GM21737 (cell line): ENCODE data around the gene COL7A1.

Source experiments
- ATAC-seq: cut with Tn5 transposase; IDR thresholded peaks from one replicate; pipeline ENCODE4 v1.9.1; 2021; ENCODE audit warnings: mild to moderate bottlenecking, moderate library complexity; ENCODE audit not compliant: unreplicated experiment

The COL7A1 gene

DNA sequence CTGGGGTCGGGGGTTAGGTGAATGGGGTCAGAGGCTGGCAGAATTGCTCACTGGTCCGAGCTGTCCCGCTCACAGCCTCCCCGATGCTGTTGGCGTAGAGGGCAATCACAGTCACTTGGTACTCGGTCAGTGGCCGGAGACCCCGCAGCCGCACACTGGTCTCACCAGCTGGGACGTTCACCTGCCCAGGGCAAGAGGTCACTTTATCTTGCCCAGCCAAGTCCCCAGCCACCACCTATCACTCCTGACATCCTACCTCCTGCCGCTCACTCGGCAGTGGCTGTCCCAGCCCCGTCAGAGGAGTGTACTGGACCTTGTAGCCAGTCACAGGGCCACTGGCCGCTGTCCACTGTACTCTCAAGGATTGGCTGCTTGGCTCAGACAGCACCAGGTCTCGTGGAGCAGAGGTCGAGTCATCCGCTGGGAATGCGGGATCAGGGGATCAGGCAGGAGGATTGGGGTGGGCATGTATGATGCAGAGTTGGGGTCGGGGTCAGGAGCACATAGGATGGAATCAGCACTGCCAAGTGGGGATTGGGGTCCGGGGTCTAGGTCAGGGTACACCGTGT lies 2.5 kb downstream of the COL7A1 start:
- ATAC-seq, result no peak

DNA sequence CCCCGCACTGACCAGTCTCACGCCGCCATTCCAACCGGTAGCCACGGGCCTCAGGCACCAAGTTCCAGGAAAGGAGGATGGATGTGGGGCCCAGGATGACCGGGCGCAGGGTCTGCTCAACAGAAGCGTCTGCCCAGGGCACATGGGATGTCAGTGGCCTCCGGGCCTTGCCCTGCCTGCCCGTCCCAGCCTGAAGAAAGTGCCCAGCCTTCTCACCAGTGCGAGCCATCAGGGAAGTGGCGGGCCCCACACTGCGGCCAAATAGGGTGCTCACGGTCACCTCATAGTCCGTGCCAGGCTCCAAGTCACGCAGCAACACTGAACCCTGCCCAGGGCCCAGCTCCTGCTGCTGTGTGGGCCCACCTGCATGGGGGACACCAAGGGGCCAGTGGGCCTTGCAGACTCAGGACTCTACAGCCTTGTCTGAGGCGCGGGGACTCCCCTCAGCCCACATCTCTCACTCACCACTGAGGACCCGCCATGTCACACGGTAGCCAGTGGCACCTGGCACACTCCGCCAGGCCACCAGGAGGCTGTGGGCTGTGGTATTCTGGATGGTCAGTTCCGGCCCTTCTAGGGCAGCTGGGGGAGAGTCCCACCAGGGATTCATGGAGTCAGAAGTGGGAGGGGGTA lies 3.1 kb downstream of the COL7A1 start:
- ATAC-seq, result no peak

DNA sequence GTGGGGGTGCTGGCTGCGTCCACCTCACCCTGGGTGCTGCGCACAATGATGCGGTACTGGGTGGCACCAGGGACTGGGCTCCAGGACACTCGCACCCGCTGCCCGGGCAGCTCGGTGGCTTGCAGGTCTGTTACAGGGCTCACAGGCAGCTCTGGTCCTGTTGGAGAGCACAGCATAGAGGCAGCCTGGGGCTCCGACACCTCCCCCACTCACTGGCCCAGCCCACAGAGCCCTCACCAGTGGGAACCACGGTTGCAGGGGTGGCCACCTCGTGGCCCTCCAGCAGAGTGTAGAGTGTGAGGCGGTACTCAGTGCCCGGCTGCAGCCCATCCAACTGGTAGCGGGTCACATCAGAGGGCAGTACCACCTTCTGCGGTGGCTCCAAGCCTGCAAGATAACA lies 3.7 kb downstream of the COL7A1 start:
- no peak for ATAC-seq

DNA sequence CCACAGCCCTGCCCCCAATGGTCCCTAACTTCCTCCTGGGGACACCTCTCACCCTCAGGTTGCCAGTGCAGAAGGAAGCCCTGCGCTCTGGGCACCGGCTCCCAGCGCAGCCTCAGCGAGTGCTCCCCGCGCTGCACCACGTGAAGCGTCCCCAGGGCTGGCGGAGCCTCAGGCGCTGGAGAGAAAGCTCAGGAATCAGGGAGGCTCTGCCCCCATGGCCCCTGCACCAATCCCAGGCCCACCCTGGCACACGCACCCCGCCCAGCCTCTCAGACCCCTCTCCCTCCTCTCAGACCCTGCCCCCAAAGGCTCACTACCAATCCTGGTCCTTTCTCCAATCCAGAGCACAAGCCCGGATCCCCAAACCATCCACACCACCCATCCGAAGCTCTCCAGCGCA lies 6.9 kb downstream of the COL7A1 start:
- ATAC-seq, result no peak

DNA sequence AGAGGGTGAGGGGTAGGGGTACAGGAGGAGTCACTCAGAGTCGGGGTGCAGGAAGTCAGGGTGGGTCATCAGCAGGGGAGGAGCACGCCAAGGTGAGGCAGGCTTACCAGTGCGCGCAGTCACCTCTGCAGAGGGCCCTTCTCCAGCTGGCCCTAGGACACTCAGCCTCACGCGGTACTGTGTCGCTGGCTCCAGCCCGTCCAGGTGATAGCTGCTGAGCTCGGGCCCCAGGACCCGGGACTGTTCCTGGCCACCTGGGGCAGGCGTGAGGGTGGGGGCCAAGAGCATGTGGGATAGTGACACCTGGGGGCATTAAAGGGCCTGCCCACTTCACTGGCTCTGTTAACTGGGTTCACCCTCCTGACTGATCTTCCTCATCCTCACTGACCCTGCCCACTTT lies 7.4 kb downstream of the COL7A1 start:
- no peak for ATAC-seq

DNA sequence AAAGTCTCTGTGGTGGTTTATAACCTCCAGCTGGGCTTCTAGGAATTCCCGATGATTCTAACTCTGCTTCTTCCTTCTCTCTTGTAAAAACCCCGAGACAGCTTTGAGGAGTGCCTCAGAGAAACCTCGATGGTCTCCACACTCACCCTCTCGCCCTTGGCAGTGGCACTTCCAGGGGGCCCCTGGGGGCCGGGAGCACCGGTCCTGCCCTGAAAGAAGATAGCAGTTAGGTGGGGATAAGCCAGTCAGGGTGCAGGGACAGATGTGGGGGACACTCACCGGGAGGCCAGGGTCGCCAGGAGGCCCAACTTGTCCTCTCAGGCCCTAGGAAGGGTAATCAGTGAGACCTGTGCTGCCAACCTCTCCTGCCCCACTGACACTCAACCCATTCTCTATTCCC lies 9.7 kb downstream of the COL7A1 start:
- no peak for ATAC-seq

DNA sequence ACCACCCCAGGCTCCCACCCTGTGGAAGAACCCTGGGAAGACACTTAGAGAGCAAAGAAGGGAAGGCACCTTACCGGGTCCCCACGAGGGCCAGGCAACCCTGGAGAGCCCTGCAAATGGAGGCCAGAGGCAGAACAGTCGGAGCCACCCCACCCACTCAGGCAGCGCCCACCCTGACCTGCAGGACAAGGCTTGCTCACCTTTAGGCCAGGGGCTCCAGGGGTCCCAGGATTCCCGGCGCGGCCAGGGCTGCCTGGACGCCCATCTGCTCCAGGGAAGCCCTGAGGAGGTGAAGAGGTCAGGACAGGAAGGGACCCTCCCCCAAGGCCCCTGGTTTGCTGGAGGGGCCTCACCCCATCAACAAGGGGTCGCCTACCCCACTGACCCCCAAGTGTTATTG lies 10.3 kb downstream of the COL7A1 start:
- no peak for ATAC-seq

DNA sequence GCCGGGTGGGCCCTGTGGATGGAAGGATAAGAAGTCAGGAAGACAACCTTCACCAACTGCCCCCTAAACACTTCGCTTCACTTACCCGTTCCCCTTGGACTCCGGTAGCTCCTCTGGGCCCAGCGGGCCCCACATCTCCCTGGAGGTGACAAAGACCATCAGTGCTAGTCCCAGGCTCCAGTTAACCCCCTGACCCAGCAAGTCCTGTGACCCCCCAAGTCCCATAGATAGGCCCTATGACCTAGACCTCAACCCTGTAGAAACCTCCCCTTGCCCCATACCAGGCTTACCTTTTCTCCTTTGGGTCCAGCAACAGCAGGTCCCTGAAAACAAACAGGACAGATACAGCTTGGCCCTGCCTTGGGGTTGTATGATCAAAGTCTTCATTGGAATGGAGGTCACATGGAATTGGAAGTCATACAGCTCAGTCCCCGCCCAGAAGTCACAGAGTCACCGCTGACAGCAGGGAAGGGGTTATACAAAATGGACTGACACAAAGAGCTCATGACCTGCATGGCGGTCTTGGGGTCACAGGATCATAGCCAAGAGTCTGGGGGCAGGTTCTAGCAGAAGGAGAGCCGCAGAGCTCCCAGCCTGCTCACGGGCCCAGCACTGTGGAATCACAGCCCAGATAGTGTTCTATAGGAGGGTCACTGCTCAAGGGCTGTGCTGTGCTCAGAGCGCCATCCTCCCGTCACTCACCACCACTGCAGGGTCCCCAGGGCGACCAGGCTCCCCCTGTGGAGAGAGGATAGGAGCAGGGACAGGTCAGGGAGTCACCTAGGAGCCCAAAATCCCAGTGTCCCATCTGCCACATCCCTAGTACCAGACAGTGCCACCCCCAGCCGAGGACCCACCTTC lies 13.3 kb downstream of the COL7A1 start:
- no peak for ATAC-seq

DNA sequence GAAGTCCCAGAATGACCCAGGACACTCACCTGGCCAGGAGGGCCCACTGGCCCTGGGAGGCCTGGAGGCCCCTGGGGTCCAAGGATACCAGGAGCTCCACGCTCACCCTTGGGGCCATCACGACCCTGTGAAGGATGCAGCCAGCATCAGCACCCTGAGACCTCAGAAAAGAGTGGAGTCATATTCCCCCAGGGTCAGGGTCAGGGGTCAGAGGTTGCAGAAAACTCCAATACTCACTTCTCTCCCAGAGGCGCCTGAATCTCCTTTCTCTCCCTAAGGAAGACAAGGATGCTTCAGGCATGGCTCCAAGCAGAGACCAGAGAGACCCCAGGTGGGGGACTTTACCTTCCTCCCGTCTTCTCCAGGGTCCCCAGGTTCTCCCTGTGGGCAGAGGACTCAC lies 18.5 kb downstream of the COL7A1 start:
- ATAC-seq, result no peak

DNA sequence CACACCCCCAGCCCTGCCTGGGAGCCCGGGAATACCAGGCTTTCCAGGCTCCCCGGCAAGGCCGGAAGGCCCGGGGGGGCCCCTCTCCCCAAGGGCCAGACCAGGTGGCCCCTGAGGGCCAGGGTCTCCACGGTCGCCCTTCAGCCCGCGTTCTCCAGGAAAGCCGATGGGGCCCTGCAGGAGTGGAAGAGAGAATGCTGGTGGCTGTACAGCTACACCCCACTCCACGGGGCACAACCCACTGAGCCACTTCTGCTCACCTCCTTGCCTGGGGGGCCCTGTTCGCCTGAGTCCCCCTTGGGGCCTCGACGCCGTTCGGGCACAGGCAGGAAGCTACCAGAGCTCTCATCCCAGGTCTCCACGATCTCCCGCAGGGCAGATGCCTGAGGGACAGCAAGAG lies 19.8 kb downstream of the COL7A1 start:
- no peak for ATAC-seq

DNA sequence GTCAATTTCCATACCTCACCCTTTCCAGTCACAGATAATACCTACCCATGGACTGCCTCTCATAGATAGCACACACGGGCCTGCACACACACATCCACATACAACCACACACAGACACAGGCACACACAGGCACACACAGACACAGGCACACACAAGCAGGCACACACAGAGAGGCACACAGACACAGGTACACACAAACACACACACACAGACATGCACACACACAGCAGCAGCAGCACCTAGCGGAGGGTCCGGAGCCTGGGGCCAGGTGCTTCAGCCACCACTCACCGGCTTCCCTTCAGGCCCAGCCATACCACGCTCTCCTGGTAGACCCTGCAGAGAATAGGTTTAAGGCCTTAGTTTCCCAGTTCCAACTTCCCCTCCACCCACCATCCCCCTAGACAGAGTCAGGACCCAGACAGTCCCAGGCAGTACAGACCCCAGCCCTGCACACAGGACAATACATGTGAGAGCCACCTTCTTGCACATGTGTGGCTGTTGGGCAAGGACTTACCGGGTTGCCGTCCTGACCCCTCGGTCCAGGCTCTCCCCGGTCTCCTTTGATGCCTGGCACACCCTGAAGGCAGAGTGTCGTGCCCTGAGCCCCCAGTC lies 21.1 kb downstream of the COL7A1 start:
- no peak for ATAC-seq

DNA sequence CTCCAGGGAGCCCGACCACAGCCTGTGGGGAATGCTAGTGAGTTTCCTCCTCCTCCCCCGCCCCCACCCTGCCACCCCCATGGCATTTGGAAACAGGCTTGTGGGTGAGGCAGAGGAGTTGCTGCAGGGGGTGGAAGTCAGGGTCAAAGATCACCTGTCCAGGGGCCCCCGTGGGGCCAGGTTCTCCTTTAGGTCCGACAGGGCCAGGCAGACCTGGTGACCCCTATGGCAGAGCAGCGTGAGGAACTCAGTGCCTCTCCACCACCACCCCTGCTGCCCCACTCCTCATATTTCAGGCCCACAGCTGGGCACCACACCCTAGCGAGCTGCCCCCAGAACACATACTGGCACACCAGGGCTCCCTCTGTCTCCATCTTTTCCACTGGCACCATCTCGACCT lies 22.6 kb downstream of the COL7A1 start:
- ATAC-seq, result no peak

DNA sequence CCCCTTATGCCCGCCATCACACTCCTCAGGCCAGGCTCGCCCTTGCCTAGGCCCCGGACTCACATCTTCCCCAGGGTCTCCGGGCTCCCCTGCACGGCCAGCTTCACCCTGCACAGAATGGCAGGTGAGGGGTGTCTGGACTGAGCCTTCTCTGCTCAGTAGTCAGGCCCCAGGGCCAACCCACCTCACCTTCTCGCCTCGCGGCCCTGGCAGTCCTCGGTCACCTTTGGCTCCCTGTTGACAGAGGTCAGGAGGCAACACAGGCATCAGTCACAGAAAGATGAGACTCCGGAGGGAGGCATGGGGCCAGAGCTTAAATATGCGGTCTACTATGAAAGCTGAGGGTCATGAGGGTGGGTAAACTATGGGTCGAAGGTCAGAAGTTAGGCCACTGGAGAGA lies 23.2 kb downstream of the COL7A1 start:
- no peak for ATAC-seq

DNA sequence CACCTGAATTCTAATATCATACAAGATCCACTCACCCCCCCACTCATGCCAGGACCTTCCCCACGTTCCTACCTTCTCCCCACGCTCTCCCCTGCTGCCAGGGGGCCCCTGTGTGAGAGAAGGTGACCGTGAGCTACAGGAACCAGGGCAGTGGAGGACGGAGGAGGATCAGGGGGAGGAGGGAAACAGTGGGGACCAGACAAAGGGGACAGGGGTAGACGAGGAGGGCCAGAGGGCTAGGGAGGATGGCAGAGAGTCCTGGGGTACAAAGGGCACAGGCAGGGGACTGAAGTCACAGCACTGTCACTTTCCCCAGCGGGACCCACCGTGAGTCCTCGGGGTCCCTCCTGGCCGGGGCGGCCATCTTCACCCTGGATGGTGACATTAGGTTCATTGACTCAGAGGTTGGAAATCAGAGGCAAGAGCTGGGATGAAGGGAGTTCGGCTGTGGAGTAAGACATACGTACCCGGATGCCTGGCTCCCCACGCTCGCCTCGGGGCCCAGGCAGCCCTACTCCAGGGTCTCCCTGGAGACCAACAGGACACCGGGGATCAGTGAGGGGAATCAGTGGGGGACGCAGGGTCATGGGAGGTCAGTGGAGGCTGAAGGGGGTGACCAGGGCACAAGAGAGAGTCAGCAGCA lies 25.2 kb downstream of the COL7A1 start:
- no peak for ATAC-seq

DNA sequence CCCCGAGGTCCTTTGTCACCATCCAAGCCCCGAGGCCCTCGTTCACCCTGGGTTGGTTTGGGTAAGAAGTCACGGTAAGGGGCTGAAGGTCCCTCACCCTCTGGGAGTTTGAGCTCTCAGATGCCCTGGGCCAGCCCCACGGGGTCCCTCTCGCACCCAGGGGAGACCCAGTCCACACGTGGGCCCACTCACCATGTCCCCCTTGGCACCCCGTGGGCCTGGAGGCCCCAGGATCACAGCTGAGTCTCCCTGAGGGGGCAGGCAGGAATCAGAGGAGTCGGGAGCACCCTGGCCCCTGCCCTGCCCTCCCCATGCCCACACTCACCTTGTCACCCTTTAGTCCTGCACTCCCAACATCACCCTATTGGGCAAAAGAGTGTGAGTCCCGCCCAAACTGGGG lies 25.7 kb downstream of the COL7A1 start:
- ATAC-seq, result no peak

DNA sequence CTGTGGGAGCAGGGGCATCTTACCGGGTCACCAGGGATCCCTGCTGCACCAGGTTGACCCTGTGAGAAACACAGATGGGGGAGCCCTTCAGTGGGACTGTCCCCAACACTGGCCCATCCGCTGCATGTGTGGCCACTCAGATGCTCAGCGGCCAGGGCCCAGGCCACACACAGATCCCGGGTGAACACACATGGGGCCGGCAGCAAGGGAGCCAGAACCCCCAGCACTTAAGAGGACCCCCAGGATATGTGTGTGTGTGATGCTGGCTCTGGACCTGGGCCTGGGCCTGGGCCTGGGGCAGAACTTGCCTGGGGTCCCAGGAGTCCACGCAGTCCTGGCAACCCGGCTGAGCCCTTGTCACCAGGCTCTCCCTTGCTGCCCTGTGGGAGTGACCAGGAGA lies 26.7 kb downstream of the COL7A1 start:
- ATAC-seq, result no peak

DNA sequence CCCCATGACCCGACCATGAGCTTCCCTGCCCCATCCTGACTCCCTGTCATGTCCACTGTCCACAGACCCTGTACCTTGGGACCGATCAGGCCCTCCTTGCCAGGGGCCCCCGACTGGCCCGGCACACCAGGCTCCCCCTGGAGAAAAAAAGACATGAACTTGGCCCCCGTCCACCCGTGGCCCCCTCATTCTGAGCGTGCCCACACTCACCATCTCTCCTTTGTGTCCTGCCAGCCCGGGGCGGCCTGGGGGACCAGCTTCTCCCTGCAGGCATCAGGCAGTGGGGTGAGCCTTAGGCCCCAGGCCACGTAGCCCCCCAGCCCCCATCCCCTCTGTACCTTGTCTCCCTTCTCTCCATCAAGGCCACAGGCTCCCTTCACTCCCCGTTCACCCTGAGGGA lies 27.6 kb downstream of the COL7A1 start:
- no peak for ATAC-seq

DNA sequence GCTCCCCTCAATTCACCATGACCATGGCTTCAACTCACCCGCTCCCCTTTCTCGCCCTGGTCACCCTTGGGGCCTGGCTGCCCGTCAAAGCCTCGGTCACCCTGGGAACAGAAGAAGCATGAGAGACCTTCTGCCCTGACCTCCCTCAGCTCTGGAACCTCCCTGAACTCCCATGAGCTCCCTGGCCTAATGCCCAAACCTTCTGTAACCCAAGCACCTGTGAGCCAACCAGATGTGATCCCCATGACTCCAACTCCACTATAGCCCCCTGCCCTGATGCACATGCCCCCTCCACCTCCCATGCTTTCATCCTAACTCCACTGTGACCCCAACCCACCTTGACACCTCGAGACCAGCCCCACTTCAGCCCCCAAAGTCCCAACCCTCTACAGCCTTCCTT lies 28.0 kb downstream of the COL7A1 start:
- ATAC-seq, result no peak

DNA sequence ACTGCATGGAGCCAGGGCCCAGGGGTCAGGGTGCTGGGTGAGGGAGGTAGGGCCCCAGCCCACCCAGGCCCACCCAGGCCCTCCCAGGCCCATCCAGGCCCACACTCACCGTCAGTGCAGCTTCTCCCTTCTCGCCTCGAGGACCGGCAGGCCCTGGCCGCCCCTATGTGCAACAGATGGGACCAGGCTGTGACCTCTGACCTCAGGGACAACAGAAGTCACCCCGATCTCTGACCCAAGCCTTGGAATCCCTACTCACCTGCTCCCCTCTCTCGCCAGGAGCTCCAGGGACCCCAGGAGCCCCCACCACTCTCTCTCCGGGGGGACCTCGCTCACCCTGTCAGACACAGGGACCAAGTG lies 28.7 kb downstream of the COL7A1 start:
- ATAC-seq, result no peak

DNA sequence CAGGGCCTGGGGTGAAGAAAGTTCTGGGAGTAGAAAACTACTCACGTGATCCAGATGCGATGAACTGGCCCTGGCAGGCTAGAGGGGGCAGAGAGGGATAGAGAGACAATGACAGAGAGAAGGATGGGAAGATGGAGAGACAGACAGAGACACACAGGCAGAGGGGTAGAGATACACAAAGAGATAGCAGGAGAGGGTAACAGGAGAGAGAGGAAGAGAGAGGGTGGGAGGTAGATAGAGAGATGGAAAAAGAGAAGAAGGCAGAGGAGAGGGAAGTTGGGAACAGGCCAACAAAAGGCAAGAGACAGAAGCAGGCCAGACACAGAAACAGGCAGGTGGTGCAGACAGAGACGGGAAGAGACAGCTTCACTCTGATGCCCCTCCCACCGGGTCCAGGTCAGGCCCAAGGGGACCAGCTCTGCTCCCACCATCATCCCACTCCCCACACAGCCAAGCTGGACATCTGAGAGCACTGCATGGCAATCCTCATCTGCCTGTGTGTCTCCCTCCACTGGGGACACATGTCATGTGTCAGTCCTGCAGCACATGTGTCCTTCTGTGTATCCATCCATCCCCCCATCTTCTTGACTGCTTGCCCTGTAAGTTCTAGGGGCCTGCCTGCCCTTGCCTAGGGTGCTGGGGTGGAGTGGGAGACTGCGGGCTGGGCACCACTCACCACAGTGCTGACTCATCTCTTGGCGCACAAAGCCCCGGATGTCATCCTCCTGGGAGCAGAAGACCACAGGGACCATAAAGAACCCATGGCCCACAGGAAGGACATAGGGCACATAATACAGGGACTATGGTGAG lies 29.3 kb downstream of the COL7A1 start:
- ATAC-seq, result no peak

DNA sequence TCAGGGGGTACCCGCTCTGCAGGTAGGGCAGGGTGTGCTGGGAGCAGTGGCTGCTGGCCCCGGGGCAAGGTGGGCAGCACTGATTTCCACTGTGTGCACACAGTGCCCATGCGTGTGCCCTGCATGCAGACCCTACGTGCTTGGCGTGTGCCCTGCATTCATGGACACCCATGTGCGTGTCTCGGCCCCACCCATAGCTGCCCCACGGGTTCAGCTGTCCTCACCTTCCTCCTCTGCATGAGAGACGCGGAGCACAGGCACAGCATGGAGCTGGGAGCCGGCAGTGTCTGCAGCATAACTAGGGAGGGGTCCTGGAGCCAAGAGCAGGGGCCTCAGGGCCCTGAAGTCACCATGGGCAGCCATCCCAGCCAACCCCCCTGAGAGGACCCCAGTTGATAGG lies 29.9 kb downstream of the COL7A1 start:
- ATAC-seq, result no peak
